Measurements from ENCODE around the gene A4GALT.

GRCh38 chr22:42685941-42686653 lies 34.6 kb downstream of the A4GALT start:
- TF ChIP-seq CTCF (IDR thresholded peaks at IDR 0.05; ENCODE audit: extremely low read depth in 1 of 2, insufficient read depth in 1 of 2, low read depth in 1 of 2, low read length in 2 of 2): no peak
- TF ChIP-seq POLR2AphosphoS5 (IDR thresholded peaks at IDR 0.05; ENCODE audit: insufficient read depth, low read depth, low read length): no peak
- no peak for TF ChIP-seq POLR2A (IDR thresholded peaks at IDR 0.05; ENCODE audit: low read depth, low read length)
- TF ChIP-seq MYC (IDR thresholded peaks at IDR 0.05; ENCODE audit: low read depth, low read length): no peak
